CD4-positive, alpha-beta T cell treated with Interleukin-4 for 4 hours (primary cell): ENCODE results near the gene CDH4.

Source experiments
- DNase-seq: peaks from one replicate; pipeline ENCODE4 v3.0.0-alpha.2; 2020

Gene CDH4

DNA sequence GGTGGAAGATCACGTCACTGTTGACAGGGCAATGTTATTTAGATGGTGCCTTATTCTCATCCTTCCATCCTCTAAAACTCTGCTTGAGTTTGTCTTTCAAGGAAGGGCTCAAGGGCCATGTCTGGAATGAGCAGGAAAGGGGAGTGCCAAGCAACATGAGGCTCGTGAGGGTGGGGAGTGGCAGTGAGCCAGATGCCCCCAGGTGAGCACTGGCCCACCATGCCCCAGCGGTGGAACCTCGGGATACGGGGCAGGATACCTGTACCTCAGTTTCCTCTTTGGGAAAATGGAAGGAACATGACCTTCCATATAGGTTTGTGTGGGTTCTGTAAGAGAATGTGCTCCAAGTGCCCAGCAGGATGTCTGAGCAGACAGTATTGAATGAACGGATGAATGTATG, 476.3 kb downstream of the CDH4 start:
- DNase-seq, result no peak

DNA sequence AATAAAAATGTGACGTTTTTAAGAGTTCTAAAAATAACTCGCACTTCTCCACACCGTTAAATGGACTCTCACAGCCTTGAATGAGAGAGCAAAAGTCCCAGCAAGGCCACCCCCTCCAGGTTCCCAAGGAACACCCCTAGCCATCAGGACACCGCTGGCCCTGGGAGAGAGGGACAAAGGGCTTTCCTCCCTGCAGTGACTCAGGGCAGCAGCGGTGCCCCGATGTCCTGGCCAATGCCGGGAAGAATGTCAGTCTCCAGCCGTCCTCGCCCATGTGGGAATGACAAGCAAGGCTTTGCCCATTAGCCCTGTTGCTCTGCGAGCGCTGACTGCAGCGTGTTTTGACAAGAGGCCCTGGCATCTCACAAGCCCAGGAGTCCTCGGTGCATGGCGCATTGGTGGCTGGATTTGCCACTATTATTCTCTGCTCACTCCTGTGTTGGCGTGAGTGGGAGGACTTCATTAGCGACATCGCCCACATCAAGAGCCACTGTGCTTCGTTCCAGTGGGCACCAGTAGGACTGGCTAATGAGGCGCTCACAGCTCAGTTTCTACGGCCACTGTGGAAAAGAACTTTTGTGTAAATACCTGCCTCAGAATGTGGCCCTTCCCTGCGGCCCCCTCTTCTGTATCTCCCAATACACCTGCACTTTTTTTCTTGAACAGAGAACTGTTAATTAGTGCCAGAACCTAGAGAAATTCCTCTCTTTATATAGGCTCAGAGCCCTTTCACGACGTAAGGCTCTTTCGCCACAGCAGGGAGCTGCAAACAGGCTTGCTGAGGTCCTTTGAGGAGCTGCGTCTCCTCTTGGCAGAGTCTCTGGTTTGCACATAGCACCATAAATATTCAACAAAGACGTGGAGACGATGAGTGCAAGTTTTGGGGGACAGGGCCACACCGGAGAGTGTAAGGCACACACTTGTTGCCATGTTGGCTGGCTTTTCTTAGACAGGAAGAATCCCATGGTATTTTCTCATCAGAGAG, 477.0 kb downstream of the CDH4 start:
- DNase-seq, result no peak

DNA sequence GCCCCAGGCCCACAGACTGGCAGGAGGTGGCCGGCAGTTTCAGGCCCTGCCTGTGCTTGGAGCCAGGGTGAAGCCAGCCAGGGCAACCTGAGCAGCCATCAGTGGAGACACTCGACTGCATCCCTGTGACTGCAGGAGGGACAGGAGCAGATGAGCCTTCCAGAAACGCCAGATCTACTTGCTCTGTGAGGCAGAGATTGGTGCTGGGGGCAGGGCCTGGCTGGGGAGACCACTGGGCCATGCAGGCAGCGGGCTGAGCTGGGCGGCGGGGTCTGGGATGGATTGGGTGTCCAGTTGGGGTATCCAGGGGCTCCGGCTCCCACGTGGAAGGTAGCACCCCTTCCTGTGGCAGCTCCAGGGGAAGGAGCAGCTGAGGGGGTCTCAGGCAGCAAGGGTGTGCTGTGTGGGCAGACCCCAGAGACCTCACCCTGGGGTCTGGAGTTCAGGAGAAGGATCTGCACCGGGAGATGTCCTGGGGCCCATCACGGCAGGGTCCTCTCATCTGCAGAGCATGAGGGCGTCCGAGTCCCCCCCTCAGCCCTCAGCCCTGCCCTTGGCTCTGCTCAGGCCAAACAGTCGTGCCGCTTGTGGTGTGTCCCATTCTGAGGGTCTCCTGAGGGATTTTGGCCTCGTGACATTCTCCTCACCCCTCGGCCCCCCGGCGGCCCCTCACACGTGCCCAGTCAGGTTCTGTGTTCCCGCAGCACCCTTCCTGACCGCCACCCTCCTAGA, 478.7 kb downstream of the CDH4 start:
- no peak for DNase-seq

DNA sequence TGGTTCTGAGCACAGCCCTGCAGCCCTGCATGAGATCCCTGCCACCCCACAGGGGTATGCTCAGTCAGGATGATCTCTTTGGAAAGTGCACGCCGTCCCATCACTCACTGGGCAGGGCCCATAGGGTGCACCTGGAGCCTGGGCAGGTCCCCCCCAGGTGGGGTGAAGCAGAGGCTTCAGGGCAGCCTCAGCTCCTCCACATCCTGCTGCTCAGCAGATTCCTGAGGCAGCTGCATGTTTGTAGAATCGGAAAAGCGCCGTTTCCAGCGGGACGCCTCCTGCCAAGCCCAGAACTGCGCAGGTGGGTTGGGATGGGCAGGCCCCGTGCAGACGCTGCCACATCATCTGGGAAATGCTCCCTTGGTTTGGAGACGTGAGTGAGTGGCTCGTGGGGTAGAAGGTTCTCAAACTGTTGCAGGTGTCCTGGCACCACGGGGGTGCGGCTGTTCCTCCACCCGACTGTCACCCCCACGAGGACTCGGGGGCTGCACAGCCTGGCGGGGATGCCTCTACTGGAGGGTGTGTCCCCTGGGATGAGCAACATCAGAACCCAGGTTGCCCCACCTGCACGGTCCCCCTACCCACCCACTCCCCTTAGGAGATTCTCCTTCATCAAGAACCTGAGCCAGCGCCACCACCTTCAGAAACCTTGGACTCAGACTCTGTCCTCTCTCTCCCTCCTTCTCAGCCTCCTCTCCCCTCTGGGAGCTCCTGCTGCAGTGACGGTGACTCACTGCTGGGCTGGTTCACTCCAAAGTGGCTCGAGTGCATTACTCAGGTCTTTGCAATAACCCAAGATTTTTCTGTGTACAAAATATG, 479.5 kb downstream of the CDH4 start:
- DNase-seq, result no peak

DNA sequence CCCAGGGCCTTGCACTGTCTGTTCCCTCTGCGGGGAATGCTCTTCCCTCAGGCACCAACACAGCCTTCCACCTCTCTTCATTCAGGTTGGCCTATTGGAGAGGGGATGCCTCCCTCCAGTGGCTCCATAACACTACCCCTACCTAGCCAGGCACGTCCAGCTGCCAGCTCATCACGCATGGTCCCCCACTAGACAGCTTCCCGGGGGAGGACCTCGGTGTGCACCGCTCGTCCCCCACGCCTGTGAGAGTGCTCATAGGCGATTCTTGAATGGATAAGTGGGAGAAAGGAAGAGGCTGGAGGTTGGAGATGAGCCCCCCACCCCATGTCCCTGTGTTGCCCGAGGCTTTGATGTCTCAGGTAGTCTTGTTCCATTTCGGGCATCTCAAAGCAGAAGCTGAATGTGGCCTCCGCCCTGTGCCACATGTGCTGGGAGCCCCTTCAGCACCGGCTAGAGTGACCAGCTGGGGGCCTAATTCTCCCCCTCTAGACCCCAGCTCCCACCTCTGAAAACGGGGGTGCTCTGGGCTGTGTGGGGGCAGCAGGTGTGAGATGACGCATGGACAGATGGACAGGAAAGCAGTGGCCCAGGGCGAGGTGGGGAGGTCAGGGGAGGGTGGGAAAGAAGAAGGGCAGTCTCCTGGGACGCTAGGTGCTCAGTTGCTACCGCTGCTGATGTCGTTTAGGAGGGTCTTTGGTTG, 480.6 kb downstream of the CDH4 start:
- DNase-seq, result no peak

DNA sequence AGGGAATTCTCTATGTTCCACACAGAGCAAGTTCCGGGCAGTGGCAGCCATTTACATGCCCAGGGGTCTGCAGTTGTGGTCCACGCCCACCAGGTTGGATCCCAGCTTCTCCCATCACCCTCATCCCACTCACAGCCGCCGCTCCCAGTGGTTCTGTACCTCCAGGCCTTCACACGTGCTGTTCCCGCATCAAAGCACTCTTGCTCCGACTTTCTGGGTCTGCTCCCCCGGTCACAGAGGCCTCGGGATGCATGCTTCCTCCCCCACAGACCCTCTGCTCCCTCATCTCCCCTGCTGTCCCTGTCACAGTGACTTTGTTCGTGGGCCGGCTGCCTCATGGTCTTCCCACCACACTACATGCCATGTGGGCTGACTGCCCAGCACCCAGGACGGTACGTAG, 481.2 kb downstream of the CDH4 start:
- no peak for DNase-seq

DNA sequence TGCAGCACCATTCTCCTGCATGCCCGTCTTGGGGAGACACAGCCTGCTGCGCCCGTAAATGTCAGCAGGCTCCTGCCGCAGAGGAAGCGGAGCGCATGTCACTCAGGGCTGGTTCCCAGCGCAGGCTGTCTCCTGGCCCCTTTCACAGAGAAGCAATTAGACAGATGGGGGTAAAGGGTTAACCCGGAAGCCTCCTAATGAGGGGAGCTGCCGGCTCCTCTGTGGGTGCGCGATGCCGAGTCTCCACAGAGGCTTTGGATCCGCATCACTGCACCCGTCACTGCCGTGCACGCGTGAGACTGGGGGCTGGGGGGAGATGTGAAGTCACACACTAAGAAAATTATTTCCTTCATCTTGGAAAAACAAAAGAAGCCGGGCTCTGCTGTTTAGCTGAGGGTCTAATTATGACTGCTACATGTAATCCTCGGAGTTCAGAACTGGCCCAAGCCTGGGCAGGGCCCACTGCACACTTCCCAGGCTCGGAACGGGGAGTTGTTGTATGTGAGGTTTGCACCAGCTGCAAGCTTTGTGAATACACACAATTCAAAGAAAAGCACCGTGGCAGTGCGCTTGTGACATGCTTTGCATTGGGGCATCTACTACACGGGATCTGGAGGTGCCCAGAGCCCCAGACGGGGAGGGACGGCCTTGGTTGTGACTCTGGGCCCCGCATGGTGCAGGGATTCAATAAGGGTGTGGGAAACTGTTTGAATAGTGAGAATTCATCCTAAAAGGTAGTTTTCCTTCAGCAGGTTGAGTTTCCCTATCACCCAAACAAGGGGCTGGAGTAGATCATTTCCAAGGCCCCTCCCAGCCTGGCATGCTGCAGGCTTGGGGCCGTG, 482.1 kb downstream of the CDH4 start:
- no peak for DNase-seq

DNA sequence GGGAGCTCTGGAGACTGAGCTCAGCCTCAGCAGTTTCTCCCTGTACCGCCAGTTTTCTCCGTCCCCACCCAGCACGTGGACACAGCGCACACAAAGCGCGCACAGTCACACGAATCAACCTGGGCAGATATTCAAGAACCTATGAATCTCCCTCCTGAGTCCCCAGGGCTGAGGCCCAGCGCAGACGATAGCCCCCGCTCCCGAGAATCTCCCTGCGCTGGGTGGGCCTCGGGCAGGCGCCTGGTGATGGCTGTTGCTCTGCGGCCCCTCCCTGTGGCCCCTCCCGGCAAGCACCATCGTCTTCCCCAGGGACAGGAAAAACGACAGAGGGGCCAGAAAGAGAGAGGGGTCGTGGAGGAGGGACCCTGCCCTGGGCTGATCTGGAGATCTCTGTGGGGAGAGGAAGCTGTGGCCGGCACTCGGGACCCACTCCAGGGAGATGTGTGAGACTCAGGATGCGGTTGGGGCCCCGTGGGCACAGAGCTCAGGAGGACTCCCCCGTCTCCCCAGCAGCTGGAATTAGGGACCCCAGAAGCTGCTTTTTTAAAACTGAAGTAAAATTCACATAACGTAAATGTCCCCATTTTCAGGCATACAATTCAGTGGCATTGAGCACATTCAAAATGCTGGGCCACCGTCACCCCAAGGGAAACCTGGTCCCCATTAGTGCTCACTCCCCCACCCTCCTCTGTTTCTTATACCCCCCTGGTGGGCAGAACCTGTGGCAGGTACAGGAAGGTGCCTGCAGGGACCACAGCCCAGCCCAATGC, 482.9 kb downstream of the CDH4 start:
- no peak for DNase-seq

DNA sequence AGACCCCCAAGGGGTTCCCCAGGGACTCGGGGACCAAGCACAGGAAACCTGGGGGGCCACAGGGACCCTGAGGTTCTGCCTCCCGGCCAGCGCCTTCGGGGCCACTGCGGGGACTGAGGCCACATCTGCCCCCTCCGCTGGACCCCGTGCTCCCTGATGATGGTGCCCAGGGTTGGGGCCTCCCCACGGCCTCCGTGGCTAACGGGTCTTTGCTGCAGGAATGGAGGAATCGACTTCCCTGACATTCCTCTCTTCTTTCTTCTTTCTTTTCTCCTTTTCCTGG, 483.4 kb downstream of the CDH4 start:
- DNase-seq, result no peak

DNA sequence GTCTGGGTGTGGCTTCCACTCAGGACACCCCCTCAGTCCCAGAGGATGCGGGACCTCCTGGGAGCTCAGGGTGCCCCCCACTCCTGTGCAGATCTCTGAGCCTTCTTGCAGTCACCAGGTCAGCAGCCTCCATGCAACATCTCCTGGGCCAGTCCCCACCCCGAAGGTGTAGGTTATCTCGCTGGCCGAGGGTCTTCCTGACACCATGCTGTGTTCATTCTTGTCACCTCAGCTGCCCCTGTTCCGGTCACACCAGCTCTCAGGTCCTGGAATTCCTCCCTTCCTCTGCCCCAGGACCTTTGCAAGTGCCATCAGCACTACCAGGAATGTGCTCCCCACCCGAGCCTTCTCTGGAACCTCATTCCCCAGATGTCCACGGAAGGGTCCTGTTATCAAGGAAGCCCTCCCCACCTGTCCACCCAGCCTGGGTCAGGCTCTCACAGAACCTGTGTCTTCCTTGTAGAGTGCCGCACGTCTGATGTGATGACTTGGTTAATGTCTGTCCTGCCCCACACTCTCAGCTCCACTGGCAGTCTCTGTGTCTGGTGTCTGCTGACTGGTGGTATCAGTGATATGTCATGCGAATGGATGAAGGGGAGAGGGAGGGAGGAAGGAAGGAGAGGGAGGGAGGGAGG, 484.1 kb downstream of the CDH4 start:
- DNase-seq, result no peak

DNA sequence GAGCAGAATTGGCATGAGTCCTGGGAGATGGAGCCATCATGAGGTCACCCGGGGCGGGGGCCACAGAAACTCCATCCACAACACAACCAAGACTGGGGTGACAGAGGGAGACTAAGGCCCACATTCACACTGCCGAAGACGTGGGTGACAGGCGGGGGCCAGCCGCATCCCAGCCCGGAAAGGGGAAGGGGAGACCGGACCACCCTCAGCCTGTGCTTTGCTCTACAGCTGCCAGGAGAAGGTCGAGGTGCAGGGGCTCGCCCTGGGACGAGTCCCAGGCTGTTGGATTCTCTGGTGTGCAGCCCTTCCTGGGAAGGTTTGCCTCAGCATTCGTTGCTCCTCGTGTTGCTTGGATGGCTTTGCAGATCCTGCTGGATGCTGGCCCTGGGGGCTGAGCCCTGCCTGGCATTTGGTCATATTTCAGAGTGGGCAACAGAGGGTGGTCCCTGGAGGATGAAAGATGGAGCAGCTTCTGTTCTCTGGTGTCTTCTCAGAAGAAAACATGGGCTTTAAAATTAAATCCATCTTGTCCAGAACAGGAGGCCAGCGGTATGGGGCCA, 484.8 kb downstream of the CDH4 start:
- no peak for DNase-seq

DNA sequence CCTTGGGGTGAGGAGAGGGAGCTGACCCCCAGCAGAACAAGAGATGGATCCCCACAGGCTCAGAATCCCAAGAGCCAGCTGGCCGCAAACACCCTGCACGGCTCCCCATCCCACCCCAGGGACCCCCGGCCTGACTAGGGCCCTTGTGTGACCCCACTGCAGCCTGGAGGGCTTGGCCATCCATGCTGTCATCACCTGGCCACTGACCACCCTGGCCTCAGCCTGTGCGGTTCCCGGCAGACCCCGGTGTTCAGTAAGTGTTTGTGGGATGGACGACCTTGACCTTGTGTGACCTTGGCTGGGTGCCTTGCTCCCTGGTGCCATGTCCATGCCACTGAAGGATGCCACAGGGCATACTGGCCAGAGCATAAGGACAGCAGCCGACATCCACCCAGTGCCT, 485.3 kb downstream of the CDH4 start:
- DNase-seq, result no peak

DNA sequence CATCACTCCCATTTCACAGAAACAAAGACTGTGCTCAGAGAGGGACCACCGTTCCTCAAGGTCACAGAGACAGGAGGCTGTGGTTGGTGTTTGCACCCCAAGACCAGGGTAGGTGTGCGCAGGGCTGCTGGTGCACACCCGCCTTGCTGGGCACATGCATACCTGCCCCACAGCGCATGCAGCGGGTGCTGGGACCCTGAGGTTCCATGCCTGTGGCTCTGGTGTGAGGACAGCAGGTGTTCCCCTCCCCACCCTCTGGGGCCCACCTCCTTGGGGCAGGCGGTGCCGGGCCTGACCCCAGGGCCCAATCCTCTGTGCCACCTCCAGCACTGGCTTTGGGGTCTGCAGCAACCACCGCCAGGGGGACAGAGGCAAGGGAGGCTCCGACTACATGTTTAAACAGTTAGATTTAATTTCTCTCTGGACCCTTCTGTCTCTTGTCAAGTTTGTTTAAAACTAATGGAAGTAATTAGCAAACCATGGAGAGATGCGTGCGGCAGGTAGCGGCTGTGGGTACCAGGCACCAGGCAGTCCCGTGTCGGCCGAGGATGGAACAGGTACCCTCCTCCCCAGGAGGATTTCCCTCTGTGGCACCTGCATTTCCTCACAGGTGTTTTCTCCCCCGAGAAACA, 485.9 kb downstream of the CDH4 start:
- DNase-seq, result no peak

DNA sequence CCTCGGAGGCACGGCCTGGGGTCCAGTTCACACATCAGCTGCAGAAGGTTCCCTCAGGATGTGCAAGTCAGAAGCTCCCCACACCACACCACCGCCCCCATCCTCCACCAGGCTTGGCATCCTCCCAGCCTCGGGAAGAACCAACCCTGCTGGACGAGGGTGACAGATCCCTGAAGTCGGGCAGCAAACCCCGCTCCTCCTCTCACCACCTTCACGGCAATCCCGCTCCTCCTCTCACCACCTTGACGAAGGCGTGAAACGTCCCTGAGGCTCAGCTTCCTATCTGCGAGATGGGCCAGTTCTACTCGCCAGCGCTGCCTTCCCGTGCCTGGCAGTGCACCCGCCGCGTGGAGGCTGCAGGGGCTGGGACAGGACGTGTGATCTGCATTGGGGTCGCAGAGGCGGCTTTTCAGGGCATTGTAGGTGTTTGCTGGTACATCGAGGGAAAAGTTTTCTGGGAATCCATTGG, 486.6 kb downstream of the CDH4 start:
- no peak for DNase-seq

DNA sequence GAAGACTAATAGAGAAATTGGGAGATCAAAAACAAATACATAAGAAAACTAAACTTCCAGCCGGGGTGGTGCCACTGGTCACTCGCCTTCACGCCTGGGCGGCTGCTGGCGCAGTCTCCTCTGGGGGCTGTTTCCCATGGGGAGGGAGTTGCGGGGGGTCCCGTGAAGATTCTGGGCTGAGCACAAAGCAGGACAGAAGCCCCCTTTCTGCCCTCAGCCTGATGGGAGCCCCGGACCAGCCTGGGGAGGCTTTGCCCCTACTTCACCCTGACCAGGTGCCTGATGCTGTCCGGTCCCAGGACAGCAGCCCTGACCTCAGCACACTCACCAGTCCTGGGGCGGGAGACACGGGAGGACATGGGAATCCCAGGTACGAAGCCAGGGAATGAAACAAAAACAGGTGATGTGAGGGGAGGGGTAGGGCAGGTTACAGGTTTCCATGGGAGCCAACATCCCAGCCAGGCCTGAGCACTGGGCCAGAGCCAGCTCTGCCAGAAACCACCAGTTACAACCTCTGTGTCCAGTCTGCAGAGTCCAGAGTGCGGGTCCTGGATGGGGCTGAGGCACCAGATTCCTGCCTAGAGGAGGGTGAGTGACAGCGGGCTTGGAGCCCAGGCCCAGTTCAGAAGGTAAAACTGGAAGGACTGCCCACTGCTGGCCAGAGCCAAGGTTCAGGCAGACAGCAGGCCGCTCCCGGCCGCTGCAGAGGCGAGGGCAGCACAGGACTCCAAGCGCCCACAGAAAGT, 487.2 kb downstream of the CDH4 start:
- DNase-seq, result no peak

DNA sequence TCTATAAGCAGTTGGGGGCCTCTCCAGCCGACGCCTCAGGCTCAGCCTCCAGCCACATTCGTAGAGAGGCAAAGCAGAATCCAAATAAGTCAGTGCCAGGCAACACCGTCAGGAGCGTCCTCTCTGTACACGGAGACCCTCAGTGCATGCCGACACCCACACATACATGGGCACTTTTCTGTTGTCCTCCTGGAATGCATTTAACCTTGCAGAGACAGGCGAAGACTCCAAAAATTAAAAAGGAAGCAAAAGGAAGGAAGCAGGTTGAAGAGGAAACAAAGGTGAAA, 487.7 kb downstream of the CDH4 start:
- no peak for DNase-seq

DNA sequence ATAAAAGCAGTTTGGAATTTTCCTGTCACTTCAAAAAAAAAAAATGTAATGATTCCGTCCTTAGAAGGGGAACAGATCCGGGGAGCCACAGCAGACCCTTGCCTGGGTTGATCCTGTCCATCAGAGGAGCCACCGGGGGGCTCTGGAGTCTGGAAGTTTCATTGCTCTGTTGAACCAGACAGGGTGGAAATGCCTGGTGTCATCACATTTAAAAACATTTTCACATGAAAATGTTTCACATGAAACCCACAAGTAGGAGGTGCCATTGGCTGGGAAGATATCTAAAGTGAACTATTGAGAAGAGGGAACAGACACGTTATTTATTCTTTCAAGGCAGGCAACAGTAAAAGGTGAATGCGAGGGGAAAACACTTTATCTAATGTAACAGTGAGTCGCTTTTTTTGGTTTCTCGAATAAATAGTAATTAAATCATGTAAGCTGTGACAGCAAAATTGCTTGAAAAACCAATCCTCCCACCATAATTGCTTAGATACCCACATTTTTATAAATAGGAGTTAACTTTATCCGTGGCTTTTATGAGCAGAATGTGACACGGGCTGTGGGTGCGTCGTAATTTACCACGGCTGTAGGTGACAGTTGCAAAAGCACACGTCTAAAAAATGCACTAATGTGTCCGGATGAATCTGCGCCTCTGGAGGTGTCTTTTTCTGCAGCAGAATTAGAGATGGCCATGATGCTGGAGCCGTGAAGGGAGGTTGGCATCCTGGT, 490.2 kb downstream of the CDH4 start:
- DNase-seq, result no peak

DNA sequence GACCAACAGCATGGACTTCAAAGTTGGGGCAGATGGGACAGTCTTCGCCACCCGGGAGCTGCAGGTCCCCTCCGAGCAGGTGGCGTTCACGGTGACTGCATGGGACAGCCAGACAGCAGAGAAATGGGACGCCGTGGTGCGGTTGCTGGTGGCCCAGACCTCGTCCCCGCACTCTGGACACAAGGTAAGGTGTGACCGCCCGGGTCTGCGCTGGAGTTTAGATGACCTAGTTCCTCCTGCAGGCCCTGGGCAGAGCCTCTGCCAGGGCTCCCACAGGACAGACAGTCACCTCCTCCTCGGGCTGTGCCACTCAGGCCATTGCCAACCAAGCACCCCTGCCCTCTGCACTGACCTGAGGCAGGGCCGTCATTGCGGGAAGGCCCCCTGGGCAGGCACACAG, 491.5 kb downstream of the CDH4 start:
- DNase-seq, result no peak
